Activated T-helper 17 cell treated with anti-CD3 and anti-CD28 coated beads, Interleukin-2, amount 50 U/mL, for 72 hours (primary cell): ENCODE data around the gene NOX5. TPM values are rescaled to one million over a fixed set of nuclear protein-coding genes. Genes with fewer than 3 reads are reported as not detected.

Experiments
- ATAC-seq: fragments of 150-1000 bp; cut with Tn5 transposase; replicated peaks from 2 replicates; pipeline ENCODE4 v1.10.0; 2021; ENCODE audit warnings: mild to moderate bottlenecking, moderate library complexity
- H3K27ac Mint-ChIP-seq: one replicate; pipeline ENCODE4 v1.8.0; 2022; ENCODE audit warnings: mixed read lengths
- H3K27me3 Mint-ChIP-seq: one replicate; pipeline ENCODE4 v1.8.0; 2022; ENCODE audit warnings: mixed read lengths
- H3K36me3 Mint-ChIP-seq: one replicate; pipeline ENCODE4 v1.8.0; 2022; ENCODE audit warnings: low read depth, mild to moderate bottlenecking, mixed read lengths
- H3K4me1 Mint-ChIP-seq: one replicate; pipeline ENCODE4 v1.8.0; 2022; ENCODE audit warnings: mixed read lengths
- H3K4me3 Mint-ChIP-seq: one replicate; pipeline ENCODE4 v1.8.0; 2022; ENCODE audit warnings: mild to moderate bottlenecking, mixed read lengths
- H3K9me3 Mint-ChIP-seq: one replicate; pipeline ENCODE4 v1.8.0; 2022; ENCODE audit warnings: mixed read lengths
- total RNA-seq, 2 donors: library from RNA; stranded (reverse); gene quantifications; one replicate each; pipeline ENCODE4 v1.2.3, GENCODE V29; 2022

NOX5 gene
- total RNA-seq, 2 donors from 2014 or later: not detected

- peak; percentile 62 for ATAC-seq
- no peak overlapping the region for H3K4me3 Mint-ChIP-seq
- no peaks in the 10 kb centered on the region for H3K9me3 Mint-ChIP-seq
- peaks cover 13% of the 10 kb centered on the region for H3K27me3 Mint-ChIP-seq
- H3K4me1 Mint-ChIP-seq: no peaks in the 10 kb centered on the region
- no peaks in the 10 kb centered on the region for H3K36me3 Mint-ChIP-seq
- H3K27ac Mint-ChIP-seq: no peak overlapping the region
These were observed 10.8 kb downstream of the NOX5 start for GRCh38 chr15:69025320-69025719.

DNA sequence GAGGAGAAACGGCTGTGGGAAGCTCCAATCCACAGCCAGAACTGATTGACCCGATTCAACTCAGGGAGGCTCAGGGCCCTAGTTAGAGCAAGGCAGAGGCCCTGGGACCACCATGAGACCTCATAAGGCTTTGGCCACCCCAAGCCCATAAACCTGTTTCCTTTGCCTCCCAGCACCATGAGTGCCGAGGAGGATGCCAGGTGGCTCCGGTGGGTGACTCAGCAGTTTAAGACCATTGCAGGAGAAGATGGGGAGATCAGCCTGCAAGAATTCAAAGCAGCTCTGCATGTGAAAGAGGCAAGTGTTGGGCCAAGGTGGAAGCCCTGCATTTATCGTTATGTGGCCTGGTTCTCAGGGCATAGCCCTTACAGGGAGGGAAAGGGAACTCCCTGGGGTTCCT lies 11.9 kb downstream of the NOX5 start:
- Mint-ChIP-seq H3K27me3 (peaks cover 17% of the 10 kb centered on the region), H3K4me3 (no peak overlapping the region)

GRCh38 chr15:69027976-69028518 lies 13.6 kb downstream of the NOX5 start:
- ATAC-seq: no peak
- Mint-ChIP-seq H3K27me3 (peaks cover 17% of the 10 kb centered on the region), H3K27ac (no peak overlapping the region), H3K4me3 (no peak overlapping the region), H3K4me1 (no peaks in the 10 kb centered on the region), H3K9me3 (no peaks in the 10 kb centered on the region), H3K36me3 (no peaks in the 10 kb centered on the region)

More for the DNA sequence above, 11.9 kb downstream of the NOX5 start:
- H3K36me3 Mint-ChIP-seq: no peaks in the 10 kb centered on the region
- H3K9me3 Mint-ChIP-seq: no peaks in the 10 kb centered on the region
- H3K27ac Mint-ChIP-seq: no peak overlapping the region
- no peaks in the 10 kb centered on the region for H3K4me1 Mint-ChIP-seq
- no peak for ATAC-seq

DNA sequence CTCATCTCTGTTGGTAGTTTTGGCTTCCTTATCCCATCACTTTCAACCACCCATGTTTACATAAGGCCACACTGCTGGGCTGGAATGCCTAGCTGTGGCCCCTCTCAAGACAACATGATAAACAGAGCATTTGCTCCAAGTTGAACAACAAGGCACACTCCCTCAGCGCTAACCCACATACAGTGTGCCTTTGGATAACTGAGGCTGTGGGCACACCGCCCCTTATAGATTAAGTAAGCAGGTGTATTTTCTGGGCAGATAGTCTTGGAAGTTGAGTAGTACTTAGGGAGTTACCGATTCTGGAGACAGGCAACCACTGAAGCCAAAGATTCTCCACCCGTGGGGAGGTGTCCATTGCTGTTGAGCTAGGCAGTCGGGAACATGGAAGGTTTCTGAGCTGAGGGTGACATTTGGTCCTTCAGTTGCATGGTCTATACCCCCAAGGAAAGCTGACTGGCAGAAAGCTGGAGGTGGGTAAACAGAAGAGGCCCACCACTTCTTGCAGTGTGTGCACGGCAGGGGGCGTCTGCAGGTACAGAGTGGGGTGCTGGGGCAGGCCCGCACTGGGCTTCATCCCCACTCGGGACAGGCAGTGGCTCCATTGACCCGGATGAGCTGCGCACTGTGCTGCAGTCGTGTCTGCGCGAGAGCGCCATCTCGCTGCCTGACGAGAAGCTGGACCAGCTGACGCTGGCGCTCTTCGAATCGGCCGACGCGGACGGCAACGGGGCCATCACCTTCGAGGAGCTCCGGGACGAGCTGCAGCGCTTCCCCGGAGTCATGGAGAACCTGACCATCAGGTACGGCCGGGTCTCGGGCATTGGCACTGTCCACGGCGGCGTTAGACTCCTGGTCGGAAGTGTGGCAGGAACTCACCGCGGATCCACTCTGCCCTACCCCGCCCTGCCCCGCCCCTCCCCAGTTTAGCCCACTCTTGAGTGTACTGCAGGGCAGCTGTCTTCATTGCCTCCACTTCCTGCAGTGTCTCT lies 16.8 kb downstream of the NOX5 start:
- no peak overlapping the region for H3K27ac Mint-ChIP-seq
- H3K27me3 Mint-ChIP-seq: peaks cover 16% of the 10 kb centered on the region
- H3K4me3 Mint-ChIP-seq: peak overlapping the region; percentile 45
- H3K4me1 Mint-ChIP-seq: peaks cover 4% of the 10 kb centered on the region
- H3K9me3 Mint-ChIP-seq: no peaks in the 10 kb centered on the region
- H3K36me3 Mint-ChIP-seq: no peaks in the 10 kb centered on the region
- ATAC-seq: peak; percentile 70

- Mint-ChIP-seq H3K4me1 (peaks cover 4% of the 10 kb centered on the region), H3K36me3 (no peaks in the 10 kb centered on the region), H3K4me3 (peak overlapping the region; percentile 45), H3K27me3 (peaks cover 22% of the 10 kb centered on the region), H3K9me3 (no peaks in the 10 kb centered on the region), H3K27ac (no peak overlapping the region)
- ATAC-seq: no peak
These were observed 17.5 kb downstream of the NOX5 start for GRCh38 chr15:69032031-69032430.

DNA sequence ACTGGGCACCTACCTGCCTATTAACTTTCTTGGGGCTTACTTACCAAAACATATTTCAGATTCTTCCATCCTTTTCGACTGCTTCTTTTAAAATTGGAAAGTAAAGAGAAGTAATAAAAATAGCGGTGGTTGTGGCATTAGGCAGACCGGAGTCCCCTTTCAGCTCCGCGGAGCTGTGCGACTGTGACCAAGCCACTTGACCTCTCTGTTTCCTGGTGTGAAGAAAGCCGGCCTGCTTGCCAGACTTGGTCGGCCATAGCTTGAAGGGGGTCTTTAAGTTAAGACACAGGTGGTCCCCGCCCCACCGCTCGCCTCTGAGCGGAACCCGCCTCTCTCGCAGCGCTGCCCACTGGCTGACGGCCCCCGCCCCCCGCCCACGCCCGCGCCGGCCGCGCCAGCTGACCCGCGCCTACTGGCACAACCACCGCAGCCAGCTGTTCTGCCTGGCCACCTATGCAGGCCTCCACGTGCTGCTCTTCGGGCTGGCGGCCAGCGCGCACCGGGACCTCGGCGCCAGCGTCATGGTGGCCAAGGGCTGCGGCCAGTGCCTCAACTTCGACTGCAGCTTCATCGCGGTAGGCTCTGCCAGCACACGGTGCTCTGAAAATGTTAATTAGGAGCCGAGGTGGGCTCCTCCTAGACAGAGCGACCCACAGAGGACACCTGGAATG lies 18.3 kb downstream of the NOX5 start:
- Mint-ChIP-seq H3K27me3 (peaks cover 30% of the 10 kb centered on the region), H3K4me1 (peaks cover 4% of the 10 kb centered on the region), H3K27ac (no peak overlapping the region), H3K4me3 (no peak overlapping the region), H3K36me3 (no peaks in the 10 kb centered on the region), H3K9me3 (no peaks in the 10 kb centered on the region)
- ATAC-seq: no peak

GRCh38 chr15:69034352-69034751 lies 19.9 kb downstream of the NOX5 start:
- Mint-ChIP-seq H3K27me3 (peaks cover 32% of the 10 kb centered on the region), H3K36me3 (no peaks in the 10 kb centered on the region), H3K9me3 (no peaks in the 10 kb centered on the region), H3K4me1 (peaks cover 4% of the 10 kb centered on the region), H3K4me3 (no peak overlapping the region), H3K27ac (no peak overlapping the region)
- ATAC-seq: peak; percentile 84

DNA sequence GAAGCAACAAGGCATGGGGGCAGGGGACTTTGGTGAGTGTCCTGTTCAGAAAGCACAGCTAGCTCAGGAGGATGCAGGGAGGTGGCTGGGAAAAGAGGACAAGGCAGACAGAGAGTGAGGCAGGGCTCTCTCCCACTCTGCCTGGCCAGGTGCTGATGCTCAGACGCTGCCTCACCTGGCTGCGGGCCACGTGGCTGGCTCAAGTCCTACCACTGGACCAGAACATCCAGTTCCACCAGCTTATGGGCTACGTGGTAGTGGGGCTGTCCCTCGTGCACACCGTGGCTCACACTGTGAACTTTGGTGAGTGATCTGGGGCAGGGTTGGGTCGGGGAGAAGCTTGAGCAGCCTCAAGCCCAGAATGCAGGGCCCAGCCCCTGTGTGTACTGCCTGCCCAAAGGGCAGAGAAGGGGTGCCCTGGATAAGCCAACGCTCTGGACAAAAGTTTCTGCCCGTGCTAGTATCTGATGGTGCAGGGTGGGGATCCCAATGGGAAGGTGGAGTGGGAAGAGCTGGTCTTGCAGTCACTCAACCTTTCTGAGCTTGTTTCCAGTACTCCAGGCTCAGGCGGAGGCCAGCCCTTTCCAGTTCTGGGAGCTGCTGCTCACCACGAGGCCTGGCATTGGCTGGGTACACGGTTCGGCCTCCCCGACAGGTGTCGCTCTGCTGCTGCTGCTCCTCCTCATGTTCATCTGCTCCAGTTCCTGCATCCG lies 20.9 kb downstream of the NOX5 start:
- Mint-ChIP-seq H3K36me3 (no peaks in the 10 kb centered on the region), H3K9me3 (no peaks in the 10 kb centered on the region), H3K27ac (no peak overlapping the region), H3K27me3 (peaks cover 32% of the 10 kb centered on the region), H3K4me3 (no peak overlapping the region), H3K4me1 (peaks cover 4% of the 10 kb centered on the region)
- ATAC-seq: no peak

DNA sequence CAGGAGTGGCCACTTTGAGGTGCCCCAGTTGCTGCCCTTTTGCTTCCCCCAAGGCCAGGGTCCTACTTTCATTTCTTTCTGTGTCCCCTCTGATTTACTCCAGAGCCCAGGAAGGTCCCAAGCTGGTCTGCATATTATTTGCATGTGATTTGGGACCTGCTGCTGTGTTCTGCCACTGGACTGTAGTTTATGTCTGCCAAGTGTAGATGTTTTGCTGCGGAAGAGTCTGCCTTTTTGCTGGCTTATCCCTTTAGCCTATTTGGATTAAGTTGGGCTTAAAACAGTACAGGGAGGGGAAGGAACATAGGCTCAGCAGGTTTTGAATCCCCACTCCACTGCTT lies 21.4 kb downstream of the NOX5 start:
- Mint-ChIP-seq H3K27ac (no peak overlapping the region), H3K4me3 (no peak overlapping the region), H3K36me3 (no peaks in the 10 kb centered on the region), H3K4me1 (peaks cover 4% of the 10 kb centered on the region), H3K27me3 (peaks cover 32% of the 10 kb centered on the region), H3K9me3 (no peaks in the 10 kb centered on the region)
- no peak for ATAC-seq

- Mint-ChIP-seq H3K4me1 (peaks cover 4% of the 10 kb centered on the region), H3K27me3 (peaks cover 29% of the 10 kb centered on the region), H3K27ac (no peak overlapping the region), H3K9me3 (no peaks in the 10 kb centered on the region), H3K4me3 (no peak overlapping the region), H3K36me3 (no peaks in the 10 kb centered on the region)
- no peak for ATAC-seq
These were observed 22.3 kb downstream of the NOX5 start for GRCh38 chr15:69036826-69037225.

- H3K4me1 Mint-ChIP-seq: peaks cover 4% of the 10 kb centered on the region
- H3K27ac Mint-ChIP-seq: no peak overlapping the region
These were observed 23.0 kb downstream of the NOX5 start for GRCh38 chr15:69037482-69037881.

DNA sequence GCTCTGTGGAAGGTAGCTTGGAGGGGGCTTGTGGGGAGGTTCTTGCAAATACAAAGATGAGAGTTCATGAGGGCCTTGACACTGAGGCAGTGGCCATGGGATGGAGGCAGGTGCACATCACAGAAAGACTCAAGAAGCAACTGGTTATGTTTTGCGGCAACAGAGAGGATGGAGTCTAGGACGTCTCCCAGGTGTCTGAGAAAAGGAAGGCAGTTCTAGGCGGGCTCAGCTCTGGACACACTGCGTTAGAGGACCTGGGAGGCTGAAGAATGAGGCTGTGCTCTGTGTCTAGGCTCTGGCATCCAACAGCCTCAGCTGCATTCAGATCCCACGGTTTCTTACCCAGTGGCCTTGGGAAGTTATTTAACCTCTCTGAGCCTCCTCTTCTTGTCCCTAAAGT lies 23.5 kb downstream of the NOX5 start:
- Mint-ChIP-seq H3K4me1 (peaks cover 4% of the 10 kb centered on the region), H3K9me3 (no peaks in the 10 kb centered on the region), H3K27ac (no peak overlapping the region)

More at GRCh38 chr15:69037482-69037881, 23.0 kb downstream of the NOX5 start:
- Mint-ChIP-seq H3K9me3 (no peaks in the 10 kb centered on the region), H3K4me3 (no peak overlapping the region), H3K36me3 (no peaks in the 10 kb centered on the region), H3K27me3 (peaks cover 29% of the 10 kb centered on the region)
- ATAC-seq: no peak

DNA sequence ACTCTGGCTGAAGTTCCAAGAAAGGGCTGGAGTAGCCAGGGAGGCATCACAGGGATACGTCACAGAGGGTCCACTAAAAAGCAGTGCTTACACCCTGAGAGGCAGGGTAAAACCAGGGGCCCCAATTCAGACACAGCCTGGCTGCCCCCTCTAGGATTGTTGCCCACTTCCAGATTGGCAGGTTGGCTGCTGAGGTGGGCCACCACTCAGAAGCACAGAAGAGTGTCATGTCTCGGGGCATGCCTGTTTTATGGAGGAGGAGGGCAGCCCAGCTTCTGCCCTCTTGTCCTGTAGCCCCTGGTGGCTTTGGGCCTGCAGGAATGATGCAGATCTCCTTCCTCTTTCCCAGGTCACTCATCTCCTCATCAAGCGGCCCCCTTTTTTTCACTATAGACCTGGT lies 24.0 kb downstream of the NOX5 start:
- H3K27me3 Mint-ChIP-seq: peaks cover 29% of the 10 kb centered on the region
- no peaks in the 10 kb centered on the region for H3K9me3 Mint-ChIP-seq
- peaks cover 4% of the 10 kb centered on the region for H3K4me1 Mint-ChIP-seq
- no peak for ATAC-seq
- H3K36me3 Mint-ChIP-seq: no peaks in the 10 kb centered on the region
- no peak overlapping the region for H3K27ac Mint-ChIP-seq
- H3K4me3 Mint-ChIP-seq: no peak overlapping the region

More for the DNA sequence above, 23.5 kb downstream of the NOX5 start:
- ATAC-seq: no peak
- no peak overlapping the region for H3K4me3 Mint-ChIP-seq
- no peaks in the 10 kb centered on the region for H3K36me3 Mint-ChIP-seq
- peaks cover 29% of the 10 kb centered on the region for H3K27me3 Mint-ChIP-seq

- peaks cover 22% of the 10 kb centered on the region for H3K27me3 Mint-ChIP-seq
- H3K9me3 Mint-ChIP-seq: no peaks in the 10 kb centered on the region
- no peaks in the 10 kb centered on the region for H3K36me3 Mint-ChIP-seq
- H3K4me1 Mint-ChIP-seq: no peaks in the 10 kb centered on the region
- H3K27ac Mint-ChIP-seq: no peak overlapping the region
- ATAC-seq: no peak
- no peak overlapping the region for H3K4me3 Mint-ChIP-seq
These were observed 25.2 kb downstream of the NOX5 start for GRCh38 chr15:69039516-69040225.
